ENCODE results near the gene TMEM182.

TMEM182 gene

DNA sequence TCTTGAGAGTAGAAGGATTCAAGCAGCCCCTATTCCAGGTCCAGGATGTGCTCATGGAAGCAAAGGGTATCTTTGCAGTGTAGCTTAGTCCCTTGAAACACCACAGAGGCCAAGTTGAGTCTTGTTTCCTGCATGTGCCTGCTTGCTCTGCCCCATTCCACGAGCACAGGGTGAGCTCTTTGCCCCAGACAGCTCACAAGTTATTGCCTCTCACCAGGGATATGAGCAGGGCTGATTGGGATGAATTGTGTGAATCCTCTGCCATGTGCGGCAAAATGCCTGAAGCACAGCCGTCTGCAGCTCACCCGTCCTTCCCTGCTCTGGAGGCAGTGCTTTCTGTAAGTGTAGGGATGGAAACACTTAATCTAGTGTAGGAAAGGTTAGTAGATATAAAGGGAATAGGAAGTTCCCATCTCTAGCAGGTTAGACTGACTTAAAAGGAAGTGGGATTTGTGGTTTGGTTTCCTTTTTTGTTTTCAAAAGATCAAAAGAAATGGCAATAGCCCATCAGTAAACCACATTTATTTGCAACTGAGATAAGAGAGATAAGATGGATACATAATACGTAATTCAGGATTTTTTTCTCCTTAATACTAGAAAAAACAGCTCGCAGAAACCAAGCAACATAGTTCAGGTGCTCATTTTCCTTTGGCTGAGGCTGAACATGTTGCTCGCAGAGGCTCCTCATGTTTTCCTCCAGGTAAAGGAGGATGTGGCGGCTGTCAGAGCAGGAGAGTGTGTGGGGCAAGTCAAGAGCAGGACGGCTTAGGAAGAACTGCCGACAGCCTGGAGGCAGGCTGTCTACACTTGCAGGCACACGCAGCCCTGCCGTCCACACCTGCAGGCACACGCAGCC, 41.4 kb downstream of the TMEM182 start:
- no peak for DNase-seq

DNA sequence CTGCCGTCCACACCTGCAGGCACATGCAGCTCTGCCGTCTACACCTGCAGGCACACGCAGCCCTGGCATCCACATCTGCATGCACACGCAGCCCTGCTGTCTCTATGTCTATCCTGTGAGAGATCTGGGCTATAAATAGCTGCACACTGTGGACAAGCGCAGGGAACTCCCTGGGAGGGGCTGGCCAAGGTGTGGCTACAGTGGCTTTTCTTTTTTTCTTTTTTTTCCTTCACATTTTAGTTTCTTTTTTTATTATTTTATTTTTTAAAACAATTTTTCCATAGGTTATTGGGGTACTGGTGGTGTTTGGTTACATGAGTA, 42.0 kb downstream of the TMEM182 start:
- DNase-seq, result no peak

DNA sequence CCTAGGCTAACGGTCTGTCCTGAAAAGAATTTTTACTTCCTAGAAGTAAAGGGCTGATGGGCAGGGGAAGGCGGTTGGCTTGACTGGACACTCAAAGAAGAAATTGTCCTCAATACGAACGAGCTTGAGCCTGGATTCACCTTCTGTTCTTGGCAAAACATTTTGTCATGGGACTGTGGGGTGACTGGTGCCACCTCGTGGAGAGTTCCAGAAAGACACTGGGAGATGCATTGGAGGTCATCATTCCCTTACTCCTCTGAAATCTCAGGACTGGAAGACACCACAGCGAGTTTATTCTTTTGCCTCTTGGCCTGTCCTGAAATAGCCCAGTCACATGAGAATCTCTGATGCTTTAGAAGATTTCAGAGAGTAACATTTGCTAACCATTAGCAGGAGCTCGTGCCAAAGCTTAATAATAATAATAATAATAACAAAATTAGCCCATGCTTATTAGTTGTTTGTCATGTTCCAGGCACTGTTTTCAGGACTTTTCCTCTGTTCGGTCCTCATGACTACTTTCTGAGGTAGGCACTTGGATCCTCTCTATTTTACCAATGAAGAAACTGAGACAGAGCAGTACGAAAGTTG, 44.5 kb downstream of the TMEM182 start:
- DNase-seq, result peak; percentile 35

DNA sequence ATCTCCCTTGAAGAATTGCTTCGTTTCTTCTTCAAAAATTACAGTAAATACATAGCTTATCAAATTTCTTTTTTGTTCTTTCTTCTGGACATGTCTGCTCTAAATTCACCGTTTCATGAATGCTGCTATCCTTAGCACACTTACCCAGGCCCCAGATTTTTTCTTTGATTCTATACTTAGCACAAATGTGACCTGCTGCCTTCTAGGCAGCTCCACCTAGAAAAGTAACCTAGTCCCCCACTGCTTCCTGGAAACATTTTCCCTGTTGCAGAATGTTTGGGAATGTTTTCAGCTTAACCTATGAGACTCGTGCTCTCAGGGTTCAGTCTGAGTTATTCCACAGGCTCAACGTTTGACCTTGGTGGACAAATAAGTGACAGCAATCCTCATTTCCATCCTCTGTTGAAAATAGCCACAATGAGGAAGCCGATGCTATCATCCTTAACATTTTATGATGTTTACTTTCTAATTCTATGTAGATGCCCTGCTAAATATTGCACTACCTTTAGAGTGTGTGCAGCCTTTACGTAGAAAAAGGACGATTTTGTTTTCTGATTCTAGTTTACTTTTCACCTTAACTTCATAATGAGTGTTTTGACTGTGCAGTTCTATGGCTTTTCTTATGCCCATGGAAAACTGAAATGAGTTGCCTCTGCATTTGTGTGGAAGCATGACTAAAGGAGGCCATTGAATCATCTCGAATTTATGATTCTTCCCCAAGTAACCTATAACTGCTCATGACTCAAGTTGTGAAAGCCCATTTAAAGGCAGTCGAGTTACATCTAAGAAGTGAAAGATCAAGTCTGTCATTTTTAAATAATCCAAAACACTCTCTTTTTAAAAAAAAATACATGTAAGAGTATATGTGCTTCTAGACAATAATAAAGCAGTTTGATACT, 47.7 kb downstream of the TMEM182 start:
- DNase-seq, result no peak

DNA sequence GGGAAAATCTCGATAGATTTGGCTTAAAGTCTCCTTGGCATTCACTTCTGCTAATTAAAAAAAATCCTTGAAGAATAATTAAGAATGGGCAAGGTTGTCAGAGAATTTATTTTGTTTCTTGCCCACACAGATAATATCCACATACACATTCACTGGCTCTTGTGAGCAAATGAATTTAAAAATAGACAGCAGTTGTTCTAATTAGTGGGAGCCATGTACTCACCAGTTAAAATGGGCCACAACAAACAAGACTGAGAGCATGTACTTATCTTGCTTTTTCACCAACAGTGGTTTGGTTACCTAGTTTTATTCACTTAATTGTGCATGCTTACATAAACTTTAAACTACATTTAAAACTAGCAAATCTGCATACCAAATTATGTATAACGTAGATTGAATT, 53.5 kb downstream of the TMEM182 start:
- no peak for DNase-seq

DNA sequence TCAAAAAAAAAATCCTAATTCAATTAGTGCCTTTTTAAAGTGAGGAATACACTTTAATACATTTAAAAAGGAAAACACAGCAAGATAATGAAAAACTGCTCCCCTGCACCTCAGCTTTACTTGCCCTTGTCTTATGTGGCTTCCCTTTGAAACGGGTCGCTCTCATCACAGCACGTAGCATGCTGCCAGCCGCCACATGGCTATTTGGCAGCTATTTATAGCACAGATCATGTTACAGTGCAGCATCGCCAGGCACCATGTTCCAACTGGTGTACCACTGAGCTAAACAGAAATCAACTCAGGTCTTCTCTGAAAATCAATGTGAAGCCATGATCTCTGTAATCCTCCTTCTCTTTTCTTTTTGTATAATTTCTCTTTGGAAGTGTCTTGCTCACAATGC, 65.1 kb downstream of the TMEM182 start:
- DNase-seq, result peak; percentile 70

DNA sequence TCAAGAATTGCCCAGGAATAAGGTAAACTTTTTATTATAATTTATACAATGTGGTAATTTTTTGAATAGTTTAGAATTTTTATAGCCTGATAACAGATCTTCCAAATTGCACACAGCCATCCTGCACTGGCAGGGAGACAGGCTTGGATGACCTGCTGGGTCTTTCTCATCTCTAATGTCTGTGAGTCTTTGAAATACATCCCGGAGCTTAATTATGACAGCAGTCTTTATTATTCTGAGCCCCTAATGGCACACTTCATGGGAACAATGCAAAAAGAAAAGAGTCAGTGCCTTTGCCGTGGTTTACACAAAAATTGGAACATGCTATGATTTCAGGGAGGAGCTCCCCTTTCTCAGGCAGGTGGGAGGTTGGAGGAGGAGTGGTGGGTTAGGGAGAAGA, 71.0 kb downstream of the TMEM182 start:
- DNase-seq, result no peak

DNA sequence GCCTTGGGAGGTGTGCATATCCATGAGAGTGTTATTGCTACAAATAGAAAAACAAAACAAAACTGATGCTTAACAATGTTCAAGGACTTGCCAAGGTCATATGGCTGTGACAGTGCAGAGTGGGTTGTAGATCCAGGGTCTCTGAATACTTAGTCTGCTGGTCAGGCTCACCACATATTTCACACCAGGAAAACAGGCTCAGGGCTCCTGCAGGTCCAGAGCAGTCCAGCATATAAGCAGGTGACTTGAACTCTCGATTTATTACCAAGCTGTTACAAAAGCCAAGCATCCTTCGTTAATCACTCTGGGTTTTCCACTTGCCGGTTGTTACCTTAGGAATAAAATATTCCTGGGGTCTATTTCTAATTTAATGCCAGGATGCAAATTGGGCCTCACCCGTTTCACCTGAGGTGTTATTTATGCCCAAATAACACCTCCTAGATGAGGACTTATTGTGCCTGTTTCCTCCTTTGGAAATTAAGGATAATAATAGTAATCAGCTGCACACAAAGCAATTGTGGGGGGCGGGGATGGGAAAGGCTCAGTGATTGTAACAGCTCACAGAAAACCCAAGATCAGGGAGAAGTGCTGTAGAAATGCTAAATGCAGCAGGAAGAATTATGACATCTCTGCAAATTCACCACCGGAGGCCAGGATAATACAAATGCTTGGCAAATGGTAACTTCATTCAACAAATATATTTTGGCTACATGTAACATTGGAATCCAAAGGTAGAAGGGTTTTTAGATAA, 72.9 kb downstream of the TMEM182 start:
- DNase-seq, result no peak

DNA sequence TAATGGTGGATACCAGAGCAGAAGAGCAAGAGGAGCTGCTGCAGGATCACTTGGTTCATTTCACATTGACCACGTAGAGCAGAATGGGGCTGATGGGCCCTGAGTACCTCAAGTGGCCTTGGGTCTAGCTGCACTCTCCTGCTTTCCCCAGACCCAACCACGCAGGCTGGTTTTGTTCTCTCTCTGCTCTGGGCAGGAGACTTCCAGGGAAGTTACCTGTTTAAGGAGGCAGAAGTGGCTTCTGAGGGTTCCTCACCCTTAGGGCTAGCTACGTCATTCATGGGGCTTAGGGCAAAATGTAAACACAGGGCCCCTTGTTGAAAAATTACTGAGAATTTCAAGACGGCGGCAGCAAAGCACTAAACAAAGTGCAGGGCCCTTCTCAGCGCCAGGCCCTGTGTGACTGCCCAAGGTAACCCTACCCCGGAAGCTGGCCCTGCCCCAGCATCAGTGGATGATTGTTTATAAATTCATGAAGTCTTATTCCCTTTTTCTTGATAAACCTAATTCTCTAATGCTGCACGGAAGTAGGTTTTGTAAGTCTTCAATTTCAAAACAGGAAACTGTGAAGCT, 75.9 kb downstream of the TMEM182 start:
- DNase-seq, result no peak

DNA sequence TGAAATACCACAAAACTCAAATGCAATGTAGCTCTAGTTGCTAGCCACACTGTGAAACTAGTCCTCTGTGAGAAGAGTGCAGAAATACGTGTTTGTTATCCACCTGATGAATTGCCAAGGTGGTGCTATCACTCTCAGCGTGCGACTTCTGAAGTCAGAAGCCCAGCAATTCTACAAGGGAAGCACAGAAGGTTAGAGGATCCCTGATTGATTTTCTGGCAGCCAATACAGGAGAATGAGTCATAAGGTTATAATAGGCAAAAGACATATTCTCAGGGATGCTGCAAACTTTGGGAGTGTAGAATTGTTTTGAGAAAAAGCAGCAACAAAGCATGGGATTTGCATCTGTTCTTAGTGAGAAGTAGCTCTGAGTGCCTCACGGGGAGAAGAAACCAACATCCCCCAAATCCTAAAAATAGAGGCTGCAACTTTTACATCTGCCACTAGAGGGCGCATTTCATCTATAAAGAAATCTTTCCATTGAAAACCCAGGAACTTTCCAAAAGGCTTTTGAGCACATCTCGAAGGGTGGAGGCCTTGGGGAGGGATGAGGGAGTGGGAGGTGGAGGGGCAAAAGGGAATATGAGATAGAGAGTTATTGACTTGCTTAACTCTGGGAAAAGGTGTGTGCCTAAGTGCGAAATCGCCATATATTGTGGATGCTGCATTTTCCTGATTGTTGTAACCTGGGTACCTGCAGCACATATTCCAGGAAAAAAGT, 78.0 kb downstream of the TMEM182 start:
- peak; percentile 22 for DNase-seq

DNA sequence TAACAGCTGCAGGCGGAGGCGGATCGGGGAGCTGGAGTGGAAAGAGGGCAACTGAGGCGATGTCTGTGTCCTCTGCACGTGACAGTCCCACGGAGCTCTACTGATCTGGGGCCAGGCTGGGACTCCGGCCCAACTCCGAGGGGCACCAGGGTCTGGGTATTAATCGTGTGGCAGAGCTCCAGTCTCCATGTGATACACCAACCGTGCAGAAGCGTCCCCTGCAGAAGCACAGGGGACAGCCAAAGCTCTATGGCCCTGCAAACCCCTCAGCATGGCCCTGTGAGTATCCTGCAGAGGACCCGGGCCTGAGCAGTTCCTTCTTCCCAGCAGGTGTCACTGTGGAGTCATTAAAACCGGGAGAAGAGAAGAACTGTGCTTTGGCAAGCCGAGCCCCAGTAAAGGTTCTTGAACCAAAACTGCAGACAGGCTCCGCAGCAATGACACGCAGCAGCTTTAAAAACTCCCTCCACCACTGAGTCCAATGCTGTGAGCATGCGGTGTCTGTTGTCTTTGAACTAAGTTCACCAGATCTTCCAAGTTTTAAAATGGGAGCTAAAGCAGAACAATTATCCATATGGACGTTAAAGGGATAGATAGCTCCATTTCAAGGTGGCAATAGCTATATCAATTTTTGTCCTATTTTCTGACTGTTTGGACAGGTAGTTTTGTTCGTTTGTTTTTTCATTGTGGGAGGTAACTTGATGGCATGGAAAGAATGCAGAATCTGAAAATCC, 79.4 kb downstream of the TMEM182 start:
- peak; percentile 24 for DNase-seq

DNA sequence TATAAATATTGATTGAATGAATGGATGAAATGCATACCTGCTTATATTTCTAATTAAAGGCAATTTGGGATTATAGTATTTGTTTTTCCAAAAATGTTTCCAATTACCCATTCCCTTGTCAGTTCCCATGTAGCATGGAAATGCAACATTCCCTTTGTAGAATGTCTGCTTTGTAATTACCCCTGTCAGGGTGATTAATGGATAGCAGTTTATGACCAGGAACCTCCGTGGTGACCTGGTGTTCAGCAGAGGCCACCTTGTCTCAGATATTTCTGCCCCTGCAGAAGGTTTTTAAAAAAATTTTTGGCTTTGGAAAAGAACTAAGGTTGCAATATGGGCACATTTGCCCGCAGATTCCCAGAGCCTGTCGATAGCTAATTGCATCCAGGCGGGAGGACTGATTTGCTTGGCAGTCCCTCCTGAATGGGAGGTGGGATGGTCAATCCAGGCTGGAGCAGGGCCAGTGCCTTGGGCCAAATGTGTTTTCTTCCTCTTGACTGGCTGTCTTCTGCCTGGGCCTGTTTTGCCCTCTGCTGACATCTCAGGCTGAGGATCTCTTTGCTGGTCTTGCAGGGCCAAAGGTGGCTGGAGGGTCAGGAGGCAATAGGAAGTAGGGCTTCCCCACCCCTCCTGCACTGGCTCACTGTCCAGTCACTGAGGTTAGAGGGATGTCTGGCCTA, 82.1 kb downstream of the TMEM182 start:
- DNase-seq, result no peak

DNA sequence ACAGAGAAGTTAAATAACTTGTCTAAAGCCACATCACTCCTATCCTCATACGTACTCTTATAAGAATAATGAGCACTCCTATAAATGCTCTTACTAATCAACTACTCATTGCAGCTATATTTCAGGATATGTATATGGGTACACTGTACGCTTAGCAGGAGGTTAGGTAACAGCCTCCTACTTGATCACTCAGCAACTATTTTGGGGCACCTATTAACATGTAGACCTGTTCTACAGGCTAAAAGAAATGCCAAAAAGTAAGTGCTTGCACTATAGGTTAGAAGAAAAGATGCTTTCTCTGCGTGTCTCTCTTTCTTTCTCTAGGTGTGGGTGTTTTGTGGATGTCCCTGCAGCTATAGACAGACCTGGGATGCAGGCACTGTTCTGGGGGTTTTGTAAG, 83.1 kb downstream of the TMEM182 start:
- DNase-seq, result no peak

DNA sequence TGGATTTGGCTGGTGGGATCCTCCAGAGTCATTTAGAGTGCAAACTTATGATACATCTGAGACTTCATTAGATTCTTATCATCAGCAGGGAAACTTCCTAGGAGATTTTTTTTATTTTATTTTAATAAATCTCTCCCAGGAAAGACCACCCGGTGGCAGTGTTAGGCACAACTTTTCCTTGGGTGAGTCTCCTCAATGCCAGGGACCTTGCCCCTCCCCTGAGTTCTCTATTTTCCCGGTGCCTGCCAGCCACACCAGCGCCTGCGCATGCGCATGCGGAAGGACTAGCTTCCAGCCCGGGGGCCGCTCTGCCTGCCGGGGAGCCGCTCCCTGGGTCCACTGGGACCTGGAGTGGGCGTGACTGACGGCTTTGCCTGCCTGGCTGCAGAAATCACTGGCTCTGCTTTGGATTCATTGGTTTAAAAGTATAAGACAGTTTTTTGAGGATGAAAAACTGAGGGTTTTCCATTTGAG, 86.6 kb downstream of the TMEM182 start:
- peak; percentile 18 for DNase-seq

DNA sequence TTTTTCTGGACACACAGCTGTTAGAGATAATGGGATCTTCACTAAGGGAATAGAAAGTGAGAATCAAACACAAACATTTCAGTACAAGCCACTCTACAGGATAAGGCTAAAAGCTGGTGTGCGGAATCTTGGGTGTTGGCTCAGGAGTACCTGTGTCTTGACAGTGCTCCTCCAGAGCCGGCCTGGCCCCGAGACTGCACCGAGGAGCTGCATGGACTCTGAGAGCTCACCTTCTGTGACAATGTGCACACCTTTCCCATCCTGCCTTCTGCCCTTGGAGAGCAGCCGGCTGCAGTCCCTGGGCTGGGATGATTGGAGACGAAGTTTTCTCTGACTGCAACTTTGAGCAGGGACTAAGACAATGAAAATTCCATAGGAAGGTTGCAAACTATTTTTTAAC, 89.1 kb downstream of the TMEM182 start:
- no peak for DNase-seq

DNA sequence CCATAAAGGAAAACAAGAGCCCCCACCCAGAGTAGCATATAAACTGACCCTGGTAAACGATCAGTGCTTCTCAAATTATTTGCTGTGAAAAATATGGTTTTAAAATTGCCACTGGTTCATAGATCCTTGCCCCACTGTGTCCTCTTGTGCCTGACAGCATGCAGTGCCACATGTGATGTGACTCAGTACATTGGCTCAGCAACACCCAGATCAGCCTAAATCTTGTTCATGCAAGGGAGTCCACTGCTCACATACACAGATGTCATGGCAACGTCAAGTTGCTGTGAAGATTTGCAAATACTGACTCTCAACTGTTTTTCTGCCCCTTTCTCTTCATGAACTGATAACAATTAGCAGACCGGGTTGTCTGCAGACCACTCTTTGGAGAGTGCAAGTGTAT, 91.0 kb downstream of the TMEM182 start:
- no peak for DNase-seq
